Measurements from ENCODE around the gene ESR1.
"Not testable (repeated sequence)": the region's sequence is repeated elsewhere in the genome, so short reads cannot be mapped to it uniquely, and the experiment has no call there.

ESR1 gene

GRCh38 chr6:151899796-151900195 lies 92.3 kb downstream of the ESR1 start:
- DNase-seq: not testable (repeated sequence)

- DNase-seq: no peak
These were observed 92.8 kb downstream of the ESR1 start for GRCh38 chr6:151900256-151900655.

- DNase-seq: no peak
These were observed 93.5 kb downstream of the ESR1 start for GRCh38 chr6:151901009-151901411.

GRCh38 chr6:151904631-151905030 lies 97.1 kb downstream of the ESR1 start:
- no peak for DNase-seq

GRCh38 chr6:151905072-151905471 lies 97.6 kb downstream of the ESR1 start:
- DNase-seq: no peak

- DNase-seq: no peak
These were observed 98.4 kb downstream of the ESR1 start for GRCh38 chr6:151905854-151906253.

GRCh38 chr6:151911401-151911800 lies 103.9 kb downstream of the ESR1 start:
- DNase-seq: no peak

GRCh38 chr6:151914484-151914883 lies 107.0 kb downstream of the ESR1 start:
- no peak for DNase-seq

GRCh38 chr6:151916075-151916474 lies 108.6 kb downstream of the ESR1 start:
- DNase-seq: no peak

- DNase-seq: no peak
These were observed 109.2 kb downstream of the ESR1 start for GRCh38 chr6:151916680-151917164.

- DNase-seq: no peak
These were observed 110.2 kb downstream of the ESR1 start for GRCh38 chr6:151917531-151918329.

- no peak for DNase-seq
These were observed 132.8 kb downstream of the ESR1 start for GRCh38 chr6:151940307-151940706.

GRCh38 chr6:151948002-151948743 lies 140.7 kb downstream of the ESR1 start:
- DNase-seq: no peak

- DNase-seq: no peak
These were observed 150.8 kb downstream of the ESR1 start for GRCh38 chr6:151958332-151958731.

- no peak for DNase-seq
These were observed 151.6 kb downstream of the ESR1 start for GRCh38 chr6:151959086-151959485.

GRCh38 chr6:151961809-151962208 lies 154.3 kb downstream of the ESR1 start:
- DNase-seq: no peak

GRCh38 chr6:151962246-151962846 lies 154.9 kb downstream of the ESR1 start:
- DNase-seq: no peak

GRCh38 chr6:151963001-151963400 lies 155.5 kb downstream of the ESR1 start:
- DNase-seq: no peak

GRCh38 chr6:151964412-151964811 lies 156.9 kb downstream of the ESR1 start:
- DNase-seq: not testable (repeated sequence)

- no peak for DNase-seq
These were observed 166.7 kb downstream of the ESR1 start for GRCh38 chr6:151974061-151974617.

- DNase-seq: no peak
These were observed 168.3 kb downstream of the ESR1 start for GRCh38 chr6:151975795-151976194.

GRCh38 chr6:151988199-151988598 lies 180.7 kb downstream of the ESR1 start:
- not testable (repeated sequence) for DNase-seq

- DNase-seq: no peak
These were observed 184.6 kb downstream of the ESR1 start for GRCh38 chr6:151992091-151992490.
